Osteoblast (primary cell): Measurements from ENCODE around the gene BTNL9. TPM values are rescaled to one million over a fixed set of nuclear protein-coding genes. Genes with fewer than 3 reads are reported as not detected.

Source experiments
- DNase-seq: peaks from one replicate; pipeline ENCODE4 v3.0.0; 2011; ENCODE audit warnings: low spot score, mixed read lengths; ENCODE audit not compliant: insufficient read length; ENCODE audit errors: missing footprints
- H2AFZ ChIP-seq: 2 replicates; pipeline ENCODE4 v1.6.0; 2011; ENCODE audit warnings: mild to moderate bottlenecking, low read length
- H3K27ac ChIP-seq: 2 replicates; pipeline ENCODE4 v1.5.1; 2011; ENCODE audit warnings: mild to moderate bottlenecking, low read depth, low read length, moderate library complexity
- H3K27me3 ChIP-seq: 2 replicates; pipeline ENCODE4 v1.6.0; 2012; ENCODE audit warnings: mild to moderate bottlenecking, control low read depth, inconsistent platforms, low read length, moderate library complexity; ENCODE audit not compliant: insufficient read depth
- H3K36me3 ChIP-seq: 2 replicates; pipeline ENCODE4 v1.5.1; 2011; ENCODE audit warnings: mild to moderate bottlenecking, low read length, control low read depth, moderate library complexity; ENCODE audit not compliant: insufficient read depth
- H3K4me1 ChIP-seq: 2 replicates; pipeline ENCODE4 v1.5.1; 2011; ENCODE audit warnings: mild to moderate bottlenecking, low read length, control low read depth, moderate library complexity; ENCODE audit not compliant: insufficient read depth
- H3K4me2 ChIP-seq: 2 replicates; pipeline ENCODE4 v1.6.0; 2011; ENCODE audit warnings: mild to moderate bottlenecking, low read length; ENCODE audit not compliant: insufficient read depth
- H3K4me3 ChIP-seq: fragments of 200-600 bp; sonication (generic); 3 replicates; pipeline ENCODE4 v1.5.1; 2012; ENCODE audit warnings: mild to moderate bottlenecking, low read length, inconsistent platforms; ENCODE audit not compliant: insufficient read depth
- H3K79me2 ChIP-seq: 2 replicates; pipeline ENCODE4 v1.6.0; 2012; ENCODE audit warnings: mild to moderate bottlenecking, low read length, control low read depth, inconsistent platforms; ENCODE audit not compliant: insufficient read depth
- H3K9me3 ChIP-seq: 2 replicates; pipeline ENCODE4 v1.5.1; 2011; ENCODE audit warnings: low read depth, low read length, control low read depth
- H4K20me1 ChIP-seq: 2 replicates; pipeline ENCODE4 v1.6.0; 2012; ENCODE audit warnings: mild to moderate bottlenecking, low read length, control low read depth; ENCODE audit not compliant: insufficient read depth
- CTCF ChIP-seq: IDR thresholded peaks from 2 replicates; pipeline ENCODE4 v1.5.1; 2011; ENCODE audit warnings: mild to moderate bottlenecking, low read depth, low read length, moderate library complexity; ENCODE audit errors: extremely low read depth
- total RNA-seq: library from RNA; depleted of rRNA; stranded (reverse); fragments of >200 nt; gene quantifications from 2 replicates; pipeline ENCODE4 v1.2.3, GENCODE V29; 2012

The BTNL9 gene
- total RNA-seq, 1 donor: not detected

GRCh38 chr5:181035991-181036815 lies 3.9 kb upstream of the BTNL9 start:
- no peak for DNase-seq
- TF ChIP-seq CTCF: no peak

GRCh38 chr5:181036816-181037364 lies 3.2 kb upstream of the BTNL9 start:
- no peaks in the 10 kb centered on the region for H3K79me2 ChIP-seq
- no peaks in the 10 kb centered on the region for H3K36me3 ChIP-seq
- no peak for TF ChIP-seq CTCF
- H3K27me3 ChIP-seq: peaks cover 2% of the 10 kb centered on the region
- H3K9me3 ChIP-seq: no peaks in the 10 kb centered on the region
- no peaks in the 10 kb centered on the region for H3K4me1 ChIP-seq
- H3K4me3 ChIP-seq: no peak overlapping the region
- H3K27ac ChIP-seq: no peak overlapping the region
- no peak overlapping the region for H2AFZ ChIP-seq
- H3K4me2 ChIP-seq: no peak overlapping the region
- no peak for DNase-seq
- no peaks in the 10 kb centered on the region for H4K20me1 ChIP-seq

More at GRCh38 chr5:181035991-181036815, 3.9 kb upstream of the BTNL9 start:
- Histone ChIP-seq H3K4me3 (no peak overlapping the region), H2AFZ (no peak overlapping the region), H3K4me2 (no peak overlapping the region), H3K4me1 (no peaks in the 10 kb centered on the region), H3K9me3 (no peaks in the 10 kb centered on the region), H3K27ac (no peak overlapping the region), H3K27me3 (no peaks in the 10 kb centered on the region), H4K20me1 (no peaks in the 10 kb centered on the region), H3K79me2 (no peaks in the 10 kb centered on the region), H3K36me3 (no peaks in the 10 kb centered on the region)

GRCh38 chr5:181037365-181037861 lies 2.7 kb upstream of the BTNL9 start:
- Histone ChIP-seq H3K4me1 (no peaks in the 10 kb centered on the region), H4K20me1 (no peaks in the 10 kb centered on the region), H3K9me3 (no peaks in the 10 kb centered on the region), H3K36me3 (no peaks in the 10 kb centered on the region), H3K4me3 (no peak overlapping the region), H3K27ac (no peak overlapping the region), H3K79me2 (no peaks in the 10 kb centered on the region), H3K27me3 (peaks cover 8% of the 10 kb centered on the region), H3K4me2 (no peak overlapping the region), H2AFZ (no peak overlapping the region)
- DNase-seq: no peak
- TF ChIP-seq CTCF: no peak

GRCh38 chr5:181039471-181039870 lies 595 bp upstream of the BTNL9 start:
- H3K36me3 ChIP-seq: no peaks in the 10 kb centered on the region
- H2AFZ ChIP-seq: no peak overlapping the region
- H3K27me3 ChIP-seq: peaks cover 9% of the 10 kb centered on the region
- no peak overlapping the region for H3K27ac ChIP-seq
- H3K4me3 ChIP-seq: no peak overlapping the region
- H3K79me2 ChIP-seq: no peaks in the 10 kb centered on the region
- H3K9me3 ChIP-seq: no peaks in the 10 kb centered on the region
- no peaks in the 10 kb centered on the region for H3K4me1 ChIP-seq
- no peak overlapping the region for H3K4me2 ChIP-seq
- no peaks in the 10 kb centered on the region for H4K20me1 ChIP-seq
- no peak for TF ChIP-seq CTCF
- no peak for DNase-seq
